HG02870 (cell line): ENCODE data around the gene YBEY.
"Not testable (repeated sequence)": the region's sequence is repeated elsewhere in the genome, so short reads cannot be mapped to it uniquely, and the experiment has no call there.

Experiments used
- ATAC-seq: cut with Tn5 transposase; IDR thresholded peaks from one replicate; pipeline ENCODE4 v1.9.1; 2021; ENCODE audit warnings: mild to moderate bottlenecking, moderate library complexity; ENCODE audit not compliant: unreplicated experiment

Gene YBEY, protein sequence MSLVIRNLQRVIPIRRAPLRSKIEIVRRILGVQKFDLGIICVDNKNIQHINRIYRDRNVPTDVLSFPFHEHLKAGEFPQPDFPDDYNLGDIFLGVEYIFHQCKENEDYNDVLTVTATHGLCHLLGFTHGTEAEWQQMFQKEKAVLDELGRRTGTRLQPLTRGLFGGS

GRCh38 chr21:46285761-46286647 is at the start of gene YBEY:
Gene YBEY (plus strand): TSS chr21:46286342. CDS start chr21:46286914, 572 bp downstream.
- peak; percentile 79 for ATAC-seq

DNA sequence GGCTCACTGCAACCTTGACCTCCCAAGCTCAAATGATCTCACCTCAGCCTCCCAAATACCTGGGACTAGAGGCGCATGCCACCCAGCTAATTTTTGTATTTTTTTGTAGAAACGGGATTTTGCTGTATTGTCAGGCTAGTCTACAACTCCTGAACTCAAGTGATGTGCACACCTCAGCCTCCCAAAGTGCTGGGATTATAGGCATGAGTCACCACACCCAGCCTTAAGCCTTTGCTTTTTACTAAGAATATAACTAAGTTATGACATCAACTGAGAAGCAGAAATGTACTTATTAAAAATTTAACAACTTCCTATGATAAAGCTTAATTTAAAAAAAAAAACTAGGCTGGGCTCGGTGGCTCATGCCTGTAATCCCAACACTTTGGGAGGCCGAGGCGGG is 48.7 kb upstream of the YBEY start:
- ATAC-seq, result no peak

GRCh38 chr21:46239817-46240325 is 46.3 kb upstream of the YBEY start:
- ATAC-seq, result no peak

GRCh38 chr21:46241577-46241976 is 44.6 kb upstream of the YBEY start:
- not testable (repeated sequence) for ATAC-seq

DNA sequence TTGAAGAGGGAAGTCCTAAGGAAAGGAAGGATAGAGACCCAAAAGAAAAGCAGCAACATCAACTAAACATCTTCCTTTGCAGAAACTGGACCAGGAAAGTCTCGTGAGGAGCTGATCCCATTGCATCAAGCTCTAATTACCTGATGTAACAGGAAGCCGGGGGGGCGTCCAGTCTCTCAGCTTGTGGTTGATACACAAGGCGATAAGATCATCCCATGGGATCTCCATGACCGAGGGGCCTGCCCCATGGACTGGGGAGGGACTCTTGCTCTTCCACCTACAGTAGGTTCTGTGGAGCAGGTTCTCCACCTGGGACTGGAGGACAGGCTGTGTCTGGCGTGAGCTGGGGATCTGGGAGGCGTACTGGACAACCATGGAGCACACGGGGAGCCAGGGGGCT is 42.8 kb upstream of the YBEY start:
- ATAC-seq, result no peak

DNA sequence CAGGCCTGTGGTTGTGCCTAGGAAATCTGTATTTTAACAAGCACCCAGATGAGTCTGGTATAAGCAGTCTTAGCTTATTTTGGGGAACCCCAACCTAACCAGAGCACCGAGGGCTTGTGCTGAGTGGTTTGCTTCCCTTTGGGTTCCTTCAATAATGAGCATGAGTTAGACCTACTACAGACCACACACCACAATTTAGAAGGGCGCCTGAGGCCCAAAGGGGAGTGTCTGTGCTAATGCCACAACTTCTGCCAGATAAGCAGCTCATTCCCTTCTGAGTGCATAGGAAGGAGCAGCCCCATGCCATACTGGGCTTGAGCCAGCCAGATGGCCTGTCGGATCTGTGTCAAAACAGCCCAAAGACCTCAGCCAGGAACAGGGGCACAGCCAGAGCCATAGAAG is 42.2 kb upstream of the YBEY start:
- ATAC-seq, result no peak

GRCh38 chr21:46244602-46245001 is 41.5 kb upstream of the YBEY start:
- ATAC-seq, result no peak

DNA sequence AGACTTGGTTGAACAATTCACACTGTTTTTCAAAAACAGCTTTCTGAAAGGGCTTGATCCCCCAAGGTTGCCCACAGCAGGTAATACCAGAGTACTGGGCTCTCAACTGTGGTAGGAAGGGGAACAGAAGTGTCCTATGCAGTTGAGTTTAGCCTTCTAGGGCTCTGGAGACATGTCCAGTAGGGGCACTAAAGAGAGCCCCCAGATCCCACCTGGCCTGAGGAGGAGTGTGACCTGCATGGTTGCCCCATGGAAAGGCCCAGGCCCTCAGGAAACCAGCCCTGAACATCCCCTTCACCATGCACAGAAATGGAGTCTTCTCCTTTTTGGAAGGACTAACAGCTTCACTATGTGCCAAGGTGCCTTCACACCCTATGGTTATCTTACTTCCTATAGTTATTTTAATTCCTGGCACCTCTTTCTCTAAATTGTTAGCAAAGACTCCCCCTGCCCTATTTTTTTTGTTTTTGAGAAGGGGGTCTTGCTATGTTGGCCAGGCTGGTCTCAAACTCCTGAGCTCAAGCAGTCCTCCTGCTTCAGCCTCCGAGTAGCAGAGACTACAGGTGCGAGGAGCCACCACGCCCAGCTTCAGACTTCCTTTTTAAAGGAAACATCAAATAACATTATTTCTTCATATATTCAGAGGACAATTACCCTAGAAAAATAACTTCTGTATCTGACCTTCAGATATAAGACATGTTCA is 40.8 kb upstream of the YBEY start:
- no peak for ATAC-seq

- no peak for ATAC-seq
Measured at GRCh38 chr21:46246345-46246744, 39.8 kb upstream of the YBEY start.

GRCh38 chr21:46247699-46248421 is 38.3 kb upstream of the YBEY start:
- ATAC-seq, result no peak

- no peak for ATAC-seq
Measured at GRCh38 chr21:46248422-46248782, 37.7 kb upstream of the YBEY start.

- ATAC-seq, result no peak
Measured at GRCh38 chr21:46248827-46249226, 37.3 kb upstream of the YBEY start.

- ATAC-seq, result no peak
Measured at GRCh38 chr21:46250146-46250725, 35.9 kb upstream of the YBEY start.

DNA sequence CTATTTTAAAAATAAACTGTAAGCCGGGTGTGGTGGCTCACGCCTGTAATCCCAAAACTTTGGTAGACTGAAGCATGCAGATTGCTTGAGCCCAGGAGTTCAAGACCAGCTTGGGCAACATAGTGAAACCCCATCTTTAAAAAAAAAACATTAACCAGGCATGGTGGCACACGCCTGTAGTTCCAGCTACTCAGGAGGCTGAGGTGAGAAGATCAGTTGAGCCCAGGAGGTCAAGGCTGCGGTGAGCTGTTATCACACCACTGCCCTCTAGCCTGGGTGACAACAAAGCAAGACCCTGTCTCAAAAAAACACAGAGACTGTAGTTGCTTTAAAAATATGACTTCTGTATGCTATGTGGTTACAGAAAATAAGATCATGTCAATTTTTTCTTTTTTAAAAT is 33.3 kb upstream of the YBEY start:
- ATAC-seq, result no peak

- ATAC-seq, result no peak
Measured at GRCh38 chr21:46253610-46254124, 32.5 kb upstream of the YBEY start.

DNA sequence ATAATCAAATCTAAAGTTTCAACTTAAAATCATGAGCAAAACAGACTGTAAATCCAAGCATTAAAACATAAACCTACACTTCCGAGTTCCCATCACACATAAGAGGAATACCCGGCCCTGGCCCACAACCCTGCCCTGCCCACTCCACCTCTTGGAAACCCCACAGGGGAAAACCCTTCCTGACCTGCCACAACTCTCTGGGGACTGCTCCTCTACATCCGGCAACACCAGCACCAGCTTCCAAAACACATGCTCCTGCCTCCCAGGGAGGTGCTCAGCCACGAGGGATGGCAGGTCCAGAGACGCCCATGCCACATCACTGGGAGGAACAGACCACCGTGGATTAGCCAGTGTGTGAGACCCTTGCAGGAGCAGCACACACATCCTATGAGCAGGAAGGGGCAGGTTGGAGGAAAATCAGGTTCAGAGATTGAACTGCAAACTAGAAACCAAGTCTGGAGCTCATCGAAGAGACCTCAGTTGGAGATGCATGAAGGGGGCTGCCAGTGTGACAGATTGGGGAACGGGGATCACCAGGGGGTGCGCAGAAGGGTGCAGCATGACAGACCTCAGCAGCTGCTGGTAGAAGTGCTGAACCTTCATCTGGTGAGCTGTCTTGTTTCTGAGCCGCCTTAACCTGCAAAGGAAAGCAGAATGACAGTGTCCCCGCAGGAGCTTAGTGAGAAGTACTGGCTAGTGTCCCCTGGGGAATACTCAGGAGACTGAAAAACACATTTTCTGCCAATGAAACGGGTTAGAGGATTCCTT is 31.8 kb upstream of the YBEY start:
- no peak for ATAC-seq

DNA sequence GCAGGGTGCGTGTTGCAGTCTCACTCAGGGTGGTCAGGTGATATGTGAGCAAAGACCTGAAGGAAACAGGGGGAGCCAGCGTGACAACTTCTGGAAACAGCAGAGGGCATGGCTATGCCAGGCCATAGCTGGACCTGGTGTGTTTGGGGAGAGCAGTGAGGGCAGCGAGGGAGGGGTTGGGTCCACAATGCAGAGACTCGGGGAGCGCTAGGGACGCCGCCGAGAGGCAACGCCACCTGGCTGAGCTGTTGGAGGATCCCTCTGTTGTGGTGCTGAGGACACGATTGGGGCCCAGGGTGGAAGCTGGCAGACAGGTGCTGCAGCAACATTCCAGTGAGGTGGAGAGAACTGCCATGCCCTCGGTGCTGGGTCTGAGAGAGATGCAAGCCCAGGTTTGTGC is 31.0 kb upstream of the YBEY start:
- ATAC-seq, result no peak

DNA sequence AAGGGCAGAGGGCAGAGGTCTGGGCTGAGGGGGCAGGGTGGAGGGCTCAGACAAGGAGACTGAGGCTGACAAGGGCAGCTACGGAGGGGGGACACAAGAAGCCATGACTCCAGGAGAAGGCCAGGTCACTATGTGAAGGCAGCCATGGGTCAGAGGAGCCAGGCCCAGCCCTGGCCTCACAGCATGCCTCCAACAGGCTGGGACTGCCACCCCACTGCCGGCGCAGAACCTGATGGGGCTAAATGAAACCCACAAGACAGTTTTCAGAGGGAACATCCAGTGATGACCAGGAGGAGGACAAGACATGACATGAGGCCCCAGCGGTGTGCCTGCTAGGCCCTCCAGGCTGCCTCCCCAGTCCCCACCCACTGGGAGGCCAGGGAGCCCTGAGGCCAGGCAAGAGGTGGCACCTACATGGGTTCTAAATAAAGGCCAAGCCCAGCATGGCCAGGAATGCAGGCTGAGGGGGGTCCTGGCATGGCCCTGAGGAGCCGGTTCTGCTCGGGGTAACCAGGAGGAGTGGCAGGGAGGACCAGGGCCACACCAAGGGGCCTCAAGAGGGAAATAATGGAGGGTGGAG is 30.3 kb upstream of the YBEY start:
- ATAC-seq, result no peak

DNA sequence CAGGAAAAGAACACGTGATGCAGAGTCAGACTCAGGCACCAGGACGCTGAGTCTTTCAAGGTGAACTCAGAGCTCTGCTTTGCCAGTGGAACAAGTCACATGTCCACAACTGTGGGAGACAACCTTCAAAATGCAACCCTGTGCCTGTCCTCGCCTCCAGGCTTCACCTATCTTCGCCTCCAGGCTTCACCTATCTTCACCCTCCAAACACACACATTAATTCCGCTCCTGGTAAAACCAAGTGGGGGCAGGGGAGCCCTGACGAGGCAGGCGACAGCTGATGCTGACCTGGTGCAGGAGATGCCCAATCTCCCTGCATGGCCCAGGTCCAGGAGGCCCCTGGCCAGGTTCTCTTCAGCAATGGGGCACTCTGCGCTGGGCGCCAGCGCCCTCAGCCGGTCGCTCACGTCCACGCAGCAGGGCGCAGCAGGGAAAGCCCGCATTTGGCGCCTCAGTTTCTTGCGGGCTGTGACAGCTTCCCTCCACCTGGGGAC is 29.6 kb upstream of the YBEY start:
- ATAC-seq, result no peak
